Left cardiac atrium (tissue), 4 donors: ENCODE results near the gene GXYLT2. TPM values are rescaled to one million over a fixed set of nuclear protein-coding genes. Genes with fewer than 3 reads are reported as not detected.

ENCODE experiments used
- ATAC-seq, 2 donors: fragments of 200-7000 bp; cut with Tn5 transposase; one replicate each; pipeline ENCODE4 v1.9.1; 2020; ENCODE audit warnings: mild to moderate bottlenecking in 2 of 2, moderate library complexity in 2 of 2
- DNase-seq: peaks from one replicate; pipeline ENCODE4 v3.0.0-alpha.2; 2020
- intact Hi-C, 2 donors: fragments of 100-400 bp; cut with DNase I; formaldehyde crosslinking; loops; one replicate each; pipeline versions ENCODE4 v1.14.1 to v1.15.1; 2022 to 2023
- long read RNA-seq: library from polyadenylated mRNA; unstranded; transcript quantifications from one replicate; pipeline ENCODE4 v2.0.0, GENCODE V29; 2021
- total RNA-seq, 2 donors: library from RNA; stranded (reverse); fragmentation: NEBNext Ultra II Directional; extraction: Animal tissue kit (Norgen Biotek cat#: 25700); gene quantifications; one replicate each; pipeline ENCODE4 v1.2.1, GENCODE V29; 2021
- donor health status: DM: no; HTN: yes; CAD: no.
- donor health status: DM: no; HTN: yes; CAD: no; lungs with severe emphysema.
- donor health status: DM: yes; HTN: yes; CAD: no.
- donor health status: Dilated cardiomyopathy.

Gene GXYLT2, protein sequence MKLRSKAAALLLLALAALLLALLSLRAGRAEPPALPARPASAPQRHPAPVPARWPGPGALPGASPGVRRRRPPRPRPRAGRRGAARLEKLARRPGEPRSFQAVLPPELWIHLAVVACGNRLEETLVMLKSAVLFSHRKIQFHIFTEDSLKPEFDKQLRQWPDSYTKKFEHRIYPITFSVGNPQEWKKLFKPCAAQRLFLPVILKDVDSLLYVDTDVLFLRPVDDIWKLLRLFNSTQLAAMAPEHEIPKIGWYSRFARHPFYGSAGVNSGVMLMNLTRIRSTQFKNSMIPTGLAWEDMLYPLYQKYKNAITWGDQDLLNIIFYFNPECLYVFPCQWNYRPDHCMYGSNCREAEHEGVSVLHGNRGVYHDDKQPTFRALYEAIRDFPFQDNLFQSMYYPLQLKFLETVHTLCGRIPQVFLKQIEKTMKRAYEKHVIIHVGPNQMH
- 10 to 100 TPM; 26.3 to 27.4 TPM for total RNA-seq
- long read RNA-seq, partial matches to known transcripts, result 1 of 7 reads
- long read RNA-seq, other reads (novel, unspliced or antisense), result 5 of 7 reads

DNA sequence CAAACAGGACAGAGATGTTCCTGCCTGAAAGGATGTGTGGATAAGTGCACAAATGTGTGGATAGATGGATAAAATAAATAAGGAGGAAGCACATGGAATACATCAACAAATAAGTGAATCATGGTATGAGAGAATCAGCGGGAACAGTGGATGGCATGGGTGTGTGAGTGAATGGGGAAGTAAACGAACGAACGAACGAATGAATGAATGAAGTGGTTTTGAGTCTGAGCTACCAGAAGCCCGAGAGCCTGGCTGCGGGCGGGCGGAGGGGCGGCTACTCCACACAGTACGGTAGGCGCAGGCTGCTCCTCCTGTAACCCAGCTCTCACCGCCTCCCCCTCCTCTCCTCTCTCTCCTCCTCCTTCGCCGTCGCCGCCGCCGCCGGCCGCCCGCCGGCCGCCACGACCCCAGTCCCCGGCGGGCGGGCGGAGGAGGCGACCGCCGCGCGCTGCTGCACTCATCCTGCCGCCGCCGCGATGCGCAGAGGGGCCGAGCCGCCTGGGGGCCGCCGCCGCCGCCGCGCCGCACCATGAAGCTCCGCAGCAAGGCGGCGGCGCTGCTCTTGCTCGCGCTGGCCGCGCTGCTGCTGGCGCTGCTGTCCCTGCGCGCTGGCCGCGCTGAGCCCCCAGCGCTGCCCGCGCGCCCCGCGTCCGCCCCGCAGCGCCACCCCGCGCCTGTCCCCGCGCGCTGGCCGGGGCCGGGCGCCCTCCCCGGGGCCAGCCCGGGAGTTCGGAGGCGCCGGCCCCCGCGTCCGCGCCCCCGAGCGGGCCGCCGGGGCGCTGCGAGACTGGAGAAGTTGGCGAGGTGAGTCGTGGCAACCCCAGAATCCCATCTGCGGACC is at the start of gene GXYLT2:
GXYLT2 (plus strand) TSS at position 342 of the 841 bp plus-strand sequence; CDS start at position 530, 188 bp downstream.
- DNase-seq (peak; percentile 71), ATAC-seq (peak; percentile 84)
- intact Hi-C loops, result loop anchor here in 1 of 2 donors (5.0 kb wide), 1 partner anchor 36 kb away; no protein-coding TSS in a partner anchor

DNA sequence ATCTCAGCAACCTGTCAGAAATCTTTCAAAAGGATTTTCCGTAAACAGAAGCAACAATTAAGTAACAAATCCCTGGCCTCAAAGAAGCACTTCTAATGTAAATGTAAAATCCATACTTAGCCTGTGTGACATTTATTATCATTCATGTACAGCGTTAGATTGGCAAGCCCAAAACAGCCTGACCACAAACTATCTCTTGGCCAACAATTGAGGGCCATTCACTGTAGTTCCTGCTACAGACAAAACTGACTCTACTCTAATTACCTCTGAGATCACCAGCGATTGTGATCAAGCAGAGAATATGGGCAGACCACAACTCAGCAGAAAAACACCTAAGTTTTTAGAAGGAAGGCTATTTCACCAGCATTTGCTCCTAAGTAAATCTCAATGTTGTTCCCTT is 48.8 kb upstream of the GXYLT2 start:
- ATAC-seq, result no peak
- no peak for DNase-seq
- intact Hi-C loops, result no loop called here

DNA sequence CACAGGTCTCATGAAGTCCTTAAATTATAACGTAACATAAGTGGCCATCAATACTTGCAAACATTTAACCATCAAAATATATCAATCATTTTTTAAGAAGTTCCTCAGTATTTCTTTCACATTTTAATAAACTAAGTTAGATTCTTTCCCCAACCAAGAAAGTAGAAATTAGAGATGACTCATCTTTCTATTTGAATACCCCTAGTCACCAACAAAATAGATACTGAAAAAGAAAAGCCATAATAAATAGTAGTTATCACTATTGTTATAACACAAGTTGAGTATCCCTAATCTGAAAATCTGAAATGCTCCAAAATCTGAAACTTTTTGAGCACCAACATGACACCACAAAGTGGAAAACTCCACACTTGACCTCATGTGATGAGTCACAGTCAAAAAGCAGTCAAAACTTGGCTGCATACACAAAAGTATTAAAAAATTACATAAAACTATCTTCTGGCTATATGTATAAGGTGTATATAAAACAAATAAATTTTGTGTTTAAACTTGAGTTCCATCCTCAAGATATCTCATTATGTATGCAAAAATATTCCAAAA is 43.3 kb upstream of the GXYLT2 start:
- ATAC-seq (no peak), DNase-seq (no peak)
- intact Hi-C loops, result no loop called here

DNA sequence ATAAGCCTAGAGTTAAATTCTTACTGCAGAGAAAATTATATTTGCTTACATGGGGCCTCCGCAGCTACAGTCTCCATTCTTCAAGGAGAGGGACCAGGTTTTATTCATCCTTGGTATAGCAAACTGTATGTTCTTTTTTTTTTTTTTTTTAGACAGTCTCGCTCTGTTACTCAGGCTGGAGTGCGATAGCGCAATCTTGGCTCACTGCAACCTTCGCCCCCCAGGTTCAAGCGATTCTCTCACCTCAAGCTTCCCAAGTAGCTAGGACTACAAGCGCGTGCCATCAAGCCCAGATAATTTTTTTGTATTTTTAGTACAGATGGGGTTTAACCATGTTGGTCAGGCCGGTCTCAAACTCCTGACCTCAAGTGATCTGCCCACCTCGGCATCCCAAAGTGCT is 41.7 kb upstream of the GXYLT2 start:
- ATAC-seq (no peak), DNase-seq (no peak)
- intact Hi-C loops, result no loop called here

DNA sequence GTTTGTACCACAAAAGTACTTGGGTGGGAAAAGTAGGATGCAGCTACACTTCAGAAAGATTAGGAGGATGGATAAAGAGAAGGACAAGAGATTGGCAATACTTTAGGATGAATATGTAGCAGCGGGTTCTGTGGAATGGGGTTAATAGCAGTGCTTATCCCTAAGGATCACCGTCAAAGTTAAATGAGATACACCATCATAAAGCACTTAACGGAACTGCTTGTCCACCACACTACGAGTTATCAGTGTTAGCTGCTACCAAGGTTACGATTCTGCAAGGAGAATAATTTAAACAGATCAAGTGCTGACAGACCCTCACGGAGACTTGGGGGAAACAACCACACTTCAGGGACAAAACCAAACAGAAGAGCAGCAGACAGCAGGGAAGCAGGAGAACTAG is 40.6 kb upstream of the GXYLT2 start:
- intact Hi-C loops, result no loop called here
- DNase-seq, result no peak
- ATAC-seq, result no peak

DNA sequence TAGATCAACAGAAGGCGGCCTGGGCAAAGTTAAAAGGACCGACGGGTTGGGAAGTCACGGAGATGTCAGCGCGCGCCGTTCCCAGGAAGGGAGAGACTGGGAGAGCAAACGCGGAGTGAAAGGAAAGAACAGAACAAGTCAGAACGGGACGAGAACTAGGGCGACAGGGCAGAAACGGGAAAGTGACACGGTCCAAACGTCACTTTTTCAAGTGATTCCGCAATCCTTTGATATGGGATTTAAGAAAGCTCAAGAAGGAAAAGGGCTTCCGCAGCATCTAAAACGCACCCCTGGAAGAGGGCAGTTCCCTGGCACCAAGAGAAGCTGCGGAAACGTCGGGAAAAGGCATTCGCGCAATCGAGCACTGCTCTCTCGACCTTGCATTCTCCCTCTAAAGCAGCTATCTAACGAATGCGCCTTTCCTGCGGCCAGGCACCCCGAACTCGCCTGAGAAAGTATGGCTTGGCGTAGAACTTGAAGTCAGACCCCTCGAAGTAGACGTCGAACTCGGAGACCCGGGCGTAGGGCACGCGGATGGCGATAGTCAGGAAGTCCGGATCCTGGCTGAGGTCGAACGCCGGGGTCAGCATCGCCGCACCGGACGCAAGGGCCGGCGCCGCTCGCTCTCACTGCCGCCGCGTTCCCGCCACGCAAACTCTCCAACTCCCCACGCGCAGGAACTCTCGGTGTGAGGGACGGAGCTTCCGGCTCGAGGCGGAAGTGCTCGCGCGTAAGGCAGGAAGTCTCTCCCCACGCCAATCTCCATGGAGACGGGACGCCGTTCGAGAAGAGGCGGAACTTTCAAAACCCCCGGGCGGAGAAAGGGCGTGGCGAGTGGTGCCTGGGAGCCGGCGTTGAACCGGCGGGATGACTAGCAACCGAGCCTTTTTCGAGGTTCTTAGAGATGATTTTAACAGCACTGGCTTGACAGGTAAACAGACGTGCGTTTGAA is 39.8 kb upstream of the GXYLT2 start, which contains the start of gene SHQ1:
SHQ1 (minus strand) TSS at position 695 of the 952 bp plus-strand sequence; CDS start at position 590, 105 bp downstream.
- peak; percentile 98 for DNase-seq
- intact Hi-C loops, result no loop called here
- peak; percentile 99 for ATAC-seq

DNA sequence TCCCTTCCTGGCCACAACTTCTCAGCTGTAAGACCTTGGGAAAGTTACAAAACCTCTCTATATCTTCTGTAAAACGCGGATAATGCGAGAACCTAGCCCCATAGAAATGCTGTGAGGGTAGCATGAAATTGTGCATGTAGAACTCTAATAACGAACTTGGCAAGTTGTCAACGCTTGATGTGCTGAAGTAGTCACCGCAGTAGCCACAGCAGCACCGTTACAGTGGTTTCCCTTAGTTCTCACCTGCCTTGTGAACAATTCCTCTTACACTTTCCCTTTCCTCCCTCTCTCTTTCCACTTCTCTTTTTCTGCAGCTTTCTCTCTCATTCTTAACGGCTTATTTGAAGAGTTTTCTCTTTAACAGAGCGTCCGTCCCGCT is 39.2 kb upstream of the GXYLT2 start:
- no peak for DNase-seq
- peak in 1 of 2 donors; percentile 15 for ATAC-seq
- intact Hi-C loops, result no loop called here

DNA sequence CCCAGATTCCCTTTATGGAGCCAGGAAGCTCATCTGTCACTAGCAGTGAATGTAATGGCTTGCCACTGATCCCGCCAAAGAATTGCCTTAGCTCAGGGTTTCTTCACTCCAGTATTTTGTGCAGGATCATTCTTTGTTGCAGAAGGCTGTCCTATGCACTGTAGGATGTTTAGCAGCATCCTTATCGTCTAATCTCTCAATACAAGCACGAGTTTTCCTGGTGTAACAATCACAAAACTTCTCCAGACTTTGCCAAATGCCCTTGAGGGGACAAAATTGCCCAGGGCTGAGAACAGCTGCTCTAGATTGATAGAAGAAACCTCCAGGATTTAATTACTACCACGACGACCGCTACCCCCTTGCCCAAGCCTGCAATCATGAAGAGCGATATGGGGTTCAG is 32.8 kb upstream of the GXYLT2 start:
- intact Hi-C loops, result loop anchor here in 1 of 2 donors (10.0 kb wide), 1 partner anchor 230 kb away; no protein-coding TSS in a partner anchor
- ATAC-seq, result no peak
- DNase-seq, result no peak

DNA sequence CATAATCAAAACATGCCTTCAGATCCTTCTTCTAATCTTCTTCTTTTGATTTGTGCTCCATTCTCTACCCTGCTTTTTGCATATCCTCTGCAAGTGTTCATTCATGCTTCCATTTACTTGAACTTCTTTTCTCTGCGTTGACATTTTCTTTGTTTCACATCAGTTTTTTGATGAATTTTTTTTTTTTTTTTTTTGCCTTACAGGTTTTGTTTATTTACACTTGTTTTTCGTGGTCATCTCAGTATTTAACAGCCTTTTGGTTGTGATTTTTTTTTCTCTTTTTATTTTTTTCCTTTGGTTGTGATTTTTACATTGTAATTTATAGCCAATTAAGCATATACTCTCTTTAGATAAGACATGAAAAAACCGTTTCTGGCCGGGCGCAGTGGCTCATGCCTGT is 27.8 kb upstream of the GXYLT2 start:
- intact Hi-C loops, result no loop called here
- DNase-seq, result no peak
- no peak for ATAC-seq

DNA sequence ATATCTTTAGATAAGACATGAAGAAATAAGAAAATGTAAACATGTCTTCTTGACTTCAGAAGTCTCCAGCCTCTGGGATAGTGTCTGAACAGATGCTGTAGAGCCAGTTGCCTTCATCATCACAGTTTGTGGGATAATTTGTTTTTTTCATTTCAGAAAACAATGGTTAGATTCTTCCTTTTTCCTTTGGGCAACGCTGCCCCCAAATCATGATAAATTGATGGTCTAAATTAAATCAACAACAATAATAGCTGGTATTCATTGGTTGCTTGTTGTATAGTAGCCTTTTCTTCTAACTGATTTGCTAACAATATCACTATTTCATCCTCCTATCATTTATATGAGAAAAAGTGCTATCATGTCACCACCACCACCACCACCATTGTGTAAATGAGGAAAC is 27.0 kb upstream of the GXYLT2 start:
- intact Hi-C loops, result no loop called here
- DNase-seq (no peak), ATAC-seq (no peak)

DNA sequence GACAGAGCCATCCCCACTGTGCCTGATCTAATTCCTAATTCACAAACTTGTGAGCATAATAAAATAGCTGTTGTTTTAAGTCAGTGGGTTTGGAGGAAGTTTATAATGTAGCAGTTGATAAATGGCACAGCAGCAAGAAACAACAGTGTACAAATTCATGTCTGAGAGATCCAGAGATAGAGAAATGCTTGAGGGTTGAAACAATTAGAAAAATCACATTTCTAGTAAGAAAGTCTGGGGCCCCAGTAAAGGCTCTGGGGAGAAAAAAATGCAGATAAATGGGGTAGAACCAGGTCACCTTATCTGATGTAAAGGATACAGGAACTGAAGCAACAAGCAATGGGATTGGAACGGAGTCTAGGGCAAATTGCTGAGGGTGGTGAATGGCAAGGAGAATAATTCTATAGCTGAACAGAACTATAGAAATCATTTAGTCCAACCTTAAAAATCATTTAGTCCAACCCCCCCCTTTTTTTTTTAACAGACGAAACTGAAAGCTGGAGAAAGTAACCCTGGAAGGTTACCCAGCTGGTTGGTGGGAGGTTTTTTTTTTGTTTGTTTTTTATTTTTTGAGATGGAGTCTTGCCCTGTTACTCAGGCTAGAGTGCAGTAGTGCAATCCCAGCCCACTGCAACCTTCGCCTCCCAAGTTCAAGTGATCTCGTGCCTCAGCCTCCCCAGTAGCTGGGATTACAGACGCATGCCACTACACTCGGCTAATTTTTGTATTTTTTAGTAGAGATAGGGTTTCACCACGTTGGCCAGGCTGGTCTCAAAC is 25.3 kb upstream of the GXYLT2 start:
- intact Hi-C loops, result no loop called here
- DNase-seq, result no peak

DNA sequence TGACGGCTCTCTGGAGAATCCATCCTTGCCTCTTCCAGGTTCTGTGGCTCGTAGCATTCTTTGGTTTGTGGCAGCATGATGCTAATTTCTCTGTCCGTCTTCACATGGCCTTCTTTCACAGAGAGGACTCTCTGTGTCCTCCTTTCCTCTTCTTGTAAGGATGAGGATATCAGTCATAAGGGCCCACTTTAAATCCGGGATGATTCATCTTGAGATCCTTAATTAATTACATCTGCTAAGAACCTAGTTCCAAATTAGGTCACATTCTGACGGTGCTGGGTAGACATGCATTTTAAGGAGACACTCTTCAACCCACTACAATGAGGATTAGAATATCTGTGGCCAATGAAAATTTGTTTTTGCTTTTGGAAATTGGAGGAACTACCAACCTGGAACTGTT is 15.7 kb upstream of the GXYLT2 start:
- ATAC-seq (peak in 1 of 2 donors; percentile 81), DNase-seq (no peak)
- intact Hi-C loops, result no loop called here

More for the DNA sequence above, 25.3 kb upstream of the GXYLT2 start:
- ATAC-seq, result no peak

DNA sequence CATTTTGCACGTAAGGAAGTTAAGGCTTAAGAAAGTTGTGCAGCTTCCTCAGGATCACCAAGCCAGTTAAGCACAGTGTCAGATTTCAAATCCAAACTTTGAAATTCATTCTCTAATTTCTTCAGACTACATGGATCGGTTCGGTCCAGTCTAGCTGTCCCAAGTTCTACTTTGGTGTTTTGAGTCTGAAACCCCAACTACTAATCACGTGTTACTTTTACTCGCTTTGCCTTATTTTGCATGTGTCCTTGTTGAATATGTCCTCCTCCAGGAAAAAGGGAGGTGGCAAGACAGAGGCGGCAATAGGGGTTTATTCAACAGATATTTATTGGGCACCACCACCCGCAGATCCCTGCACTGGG is 522 bp upstream of the GXYLT2 start:
- ATAC-seq (peak in 1 of 2 donors; percentile 5), DNase-seq (no peak)
- intact Hi-C loops, result loop anchor here in 1 of 2 donors (5.0 kb wide), 1 partner anchor 35 kb away; no protein-coding TSS in a partner anchor

DNA sequence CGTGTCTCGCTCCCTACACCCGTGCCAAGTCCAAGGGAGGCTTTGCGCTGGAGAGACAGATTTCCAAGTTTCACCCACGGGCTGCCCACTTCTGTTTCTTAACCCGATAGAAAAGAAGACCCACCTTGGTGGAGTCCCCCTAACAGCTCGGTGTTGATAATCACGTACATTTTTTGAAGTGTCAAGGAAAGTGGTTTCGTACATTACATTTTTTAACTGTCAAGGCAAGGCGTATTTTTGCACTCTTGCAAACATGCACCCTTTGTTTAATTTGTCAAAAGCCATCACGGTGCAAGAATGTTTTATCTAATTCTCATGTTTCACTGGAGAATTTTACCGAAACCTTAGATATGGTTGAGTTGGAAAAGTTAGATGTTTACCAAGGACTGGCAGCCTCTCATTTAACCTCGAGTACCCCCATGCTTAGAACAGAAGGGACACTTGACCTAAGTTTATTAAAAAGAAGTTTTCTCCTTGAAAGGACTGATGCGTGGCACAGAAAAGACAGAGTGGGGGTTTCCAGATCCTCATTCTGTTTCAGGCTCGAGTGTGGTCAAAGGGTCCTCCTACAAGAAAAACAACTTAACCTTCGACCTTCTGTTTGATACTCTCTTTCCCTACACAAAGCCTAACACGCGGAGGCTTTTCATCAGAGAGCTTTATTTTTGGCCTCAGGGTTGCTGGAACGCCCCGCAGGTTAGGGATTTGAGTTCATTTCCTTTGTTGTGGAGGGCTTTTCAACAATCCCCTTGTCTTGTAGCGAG is 882 bp downstream of the GXYLT2 start:
- ATAC-seq (no peak), DNase-seq (no peak)
- intact Hi-C loops, result loop anchor here in 1 of 2 donors (5.0 kb wide), 1 partner anchor 36 kb away; no protein-coding TSS in a partner anchor

DNA sequence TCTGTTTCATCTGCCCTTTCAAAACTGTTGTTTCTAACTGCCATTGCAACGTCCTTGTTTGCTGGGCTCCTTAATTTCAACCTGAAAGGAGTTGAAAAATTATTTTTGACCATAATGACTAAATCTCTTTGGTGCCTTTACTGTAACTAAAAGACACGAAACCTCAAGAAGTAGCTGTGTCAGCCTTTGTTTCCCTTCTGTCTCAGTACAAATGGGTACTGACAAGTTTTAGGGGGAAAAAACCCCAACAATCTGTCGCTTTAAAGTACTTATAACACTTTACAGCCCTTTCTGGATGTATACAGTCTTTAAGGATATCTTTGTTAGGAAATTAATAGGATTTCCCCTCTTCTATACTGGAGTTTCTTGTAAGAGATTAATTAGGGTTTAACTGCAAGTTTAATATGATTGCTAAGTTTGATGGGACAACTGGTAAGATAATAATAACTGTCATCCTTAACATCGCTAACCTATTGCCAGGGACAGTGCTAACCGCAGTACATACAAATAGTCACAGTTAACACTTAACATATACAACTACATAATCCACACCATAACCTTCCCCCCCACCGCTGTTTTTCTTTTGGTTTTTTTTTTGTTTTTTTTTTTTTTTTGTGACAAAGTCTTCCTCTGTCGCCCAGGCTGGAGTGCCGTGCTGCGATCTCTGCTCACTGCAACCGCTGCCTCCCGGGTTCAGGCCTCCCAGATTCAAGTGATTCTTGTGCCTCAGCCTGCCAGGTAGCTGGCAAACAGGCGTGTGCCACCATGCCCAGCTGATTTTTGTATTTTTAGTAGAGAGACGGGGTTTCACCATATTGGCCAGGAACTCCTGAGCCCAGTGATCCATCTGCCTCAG is 1.7 kb downstream of the GXYLT2 start:
- ATAC-seq (no peak), DNase-seq (no peak)
- intact Hi-C loops, result loop anchor here in 1 of 2 donors (5.0 kb wide), 1 partner anchor 37 kb away; no protein-coding TSS in a partner anchor
